Measurements from ENCODE around the gene KRTAP4-3.
"Not testable (repeated sequence)": the region's sequence is repeated elsewhere in the genome, so short reads cannot be mapped to it uniquely, and the experiment has no call there.

KRTAP4-3 gene

GRCh38 chr17:41168121-41168520 is at the start of gene KRTAP4-3:
TSS of gene KRTAP4-3 (minus strand) at chr17:41168221. CDS start at chr17:41168172, 49 bp downstream.
- DNase-seq = no peak

GRCh38 chr17:41215681-41216080 is 47.7 kb upstream of the KRTAP4-3 start:
- no peak for DNase-seq

GRCh38 chr17:41212524-41213169 is 44.6 kb upstream of the KRTAP4-3 start:
- DNase-seq = no peak

GRCh38 chr17:41211845-41212466 is 43.9 kb upstream of the KRTAP4-3 start:
- no peak for DNase-seq

GRCh38 chr17:41199421-41200078 is 31.5 kb upstream of the KRTAP4-3 start:
- DNase-seq = no peak

GRCh38 chr17:41196068-41196467 is 28.0 kb upstream of the KRTAP4-3 start:
- DNase-seq = no peak

- no peak for DNase-seq
Measured at GRCh38 chr17:41190328-41190727, 22.3 kb upstream of the KRTAP4-3 start.

- DNase-seq = not testable (repeated sequence)
Measured at GRCh38 chr17:41189837-41190318, 21.9 kb upstream of the KRTAP4-3 start, which contains the start of gene KRTAP9-1. TSS of gene KRTAP9-1 (plus strand) at chr17:41189887. CDS start at chr17:41189887, 0 bp downstream.

GRCh38 chr17:41186872-41187271 is 18.9 kb upstream of the KRTAP4-3 start:
- no peak for DNase-seq

- no peak for DNase-seq
Measured at GRCh38 chr17:41185001-41185400, 17.0 kb upstream of the KRTAP4-3 start.

- DNase-seq = no peak
Measured at GRCh38 chr17:41184480-41184961, 16.5 kb upstream of the KRTAP4-3 start, which contains the start of gene KRTAP4-1. TSS of gene KRTAP4-1 (minus strand) at chr17:41184911. CDS start at chr17:41184854, 57 bp downstream.

GRCh38 chr17:41178843-41179616 is 11.0 kb upstream of the KRTAP4-3 start:
- no peak for DNase-seq

- no peak for DNase-seq
Measured at GRCh38 chr17:41178341-41178740, 10.3 kb upstream of the KRTAP4-3 start.

GRCh38 chr17:41177727-41178271 is 9.8 kb upstream of the KRTAP4-3 start, which contains the start of gene KRTAP4-2:
TSS of gene KRTAP4-2 (minus strand) at chr17:41178221. CDS start at chr17:41178164, 57 bp downstream.
- DNase-seq = no peak

- no peak for DNase-seq
Measured at GRCh38 chr17:41176744-41177387, 8.8 kb upstream of the KRTAP4-3 start.

GRCh38 chr17:41171886-41172285 is 3.9 kb upstream of the KRTAP4-3 start:
- no peak for DNase-seq

GRCh38 chr17:41167561-41167960 is 460 bp downstream of the KRTAP4-3 start:
- DNase-seq = no peak

GRCh38 chr17:41163828-41164227 is 4.2 kb downstream of the KRTAP4-3 start:
- DNase-seq = no peak

GRCh38 chr17:41160648-41161047 is 7.4 kb downstream of the KRTAP4-3 start, which contains the start of gene KRTAP4-4:
TSS of gene KRTAP4-4 (minus strand) at chr17:41160748. CDS start at chr17:41160691, 57 bp downstream.
- DNase-seq = no peak

GRCh38 chr17:41160190-41160589 is 7.8 kb downstream of the KRTAP4-3 start:
- not testable (repeated sequence) for DNase-seq

- no peak for DNase-seq
Measured at GRCh38 chr17:41153856-41154255, 14.2 kb downstream of the KRTAP4-3 start.

GRCh38 chr17:41151525-41151924 is 16.5 kb downstream of the KRTAP4-3 start:
- no peak for DNase-seq

Measured in KG1 (cell line).